Measurements from ENCODE around the gene GALNT1. TPM values are rescaled to one million over a fixed set of nuclear protein-coding genes. Genes with fewer than 3 reads are reported as not detected.

The GALNT1 gene
- total RNA-seq, 1 experiment from 2014 or later = 80.1 TPM

- TF ChIP-seq ATF1 (CRISPR knock-in tag; IDR thresholded peaks at IDR 0.05) = no peak
These were observed 55.7 kb downstream of the GALNT1 start (continued) for GRCh38 chr18:35637227-35637626.

GRCh38 chr18:35639296-35639695 lies 57.8 kb downstream of the GALNT1 start:
- CTCF ChIA-PET = no interaction called here
- peaks cover 25% of the 10 kb centered on the region for H3K9me3 Mint-ChIP-seq
- H3K27ac Mint-ChIP-seq = no peak overlapping the region
- ATAC-seq = no peak
- H3K4me3 Mint-ChIP-seq = no peak overlapping the region
- H3K27me3 Mint-ChIP-seq (ENCODE audit: low read depth) = no peaks in the 10 kb centered on the region
- peaks cover 16% of the 10 kb centered on the region for H3K4me1 Mint-ChIP-seq
- POLR2A ChIA-PET = no interaction called here
- DNase-seq (ENCODE audit: low spot score) = no peak
- TF ChIP-seq SMAD3 (CRISPR knock-in tag; IDR thresholded peaks at IDR 0.05; ENCODE audit: borderline replicate concordance) (no peak), HMGXB4 (CRISPR knock-in tag; IDR thresholded peaks at IDR 0.05) (no peak), TEAD4 (CRISPR knock-in tag; IDR thresholded peaks at IDR 0.05) (no peak), ZNF138 (CRISPR knock-in tag; conservative IDR thresholded peaks at IDR 0.05) (no peak), CBFB (CRISPR knock-in tag; IDR thresholded peaks at IDR 0.05; ENCODE audit: low read depth) (no peak), ZNF219 (CRISPR knock-in tag; IDR thresholded peaks at IDR 0.05; ENCODE audit: borderline replicate concordance) (no peak), USF1 (CRISPR knock-in tag; IDR thresholded peaks at IDR 0.05) (no peak), CREB1 (CRISPR knock-in tag; IDR thresholded peaks at IDR 0.05) (no peak), ZMAT4 (CRISPR knock-in tag; IDR thresholded peaks at IDR 0.05) (no peak), OVOL2 (CRISPR knock-in tag; IDR thresholded peaks at IDR 0.05; ENCODE audit: borderline replicate concordance) (no peak), MLX (CRISPR knock-in tag; IDR thresholded peaks at IDR 0.05) (no peak), JUN (CRISPR knock-in tag; IDR thresholded peaks at IDR 0.05) (no peak), GTF2I (CRISPR knock-in tag; conservative IDR thresholded peaks at IDR 0.05) (no peak), NFATC4 (CRISPR knock-in tag; IDR thresholded peaks at IDR 0.05) (no peak), ZNF281 (CRISPR knock-in tag; IDR thresholded peaks at IDR 0.05) (no peak), NR2C2 (CRISPR knock-in tag; IDR thresholded peaks at IDR 0.05) (no peak)
- peaks cover 24% of the 10 kb centered on the region for H3K36me3 Mint-ChIP-seq

- peaks cover 16% of the 10 kb centered on the region for H3K4me1 Mint-ChIP-seq
- ATAC-seq = no peak
- peaks cover 32% of the 10 kb centered on the region for H3K36me3 Mint-ChIP-seq
- H3K27ac Mint-ChIP-seq = no peak overlapping the region
- no peak for TF ChIP-seq ZNF219 (CRISPR knock-in tag; IDR thresholded peaks at IDR 0.05; ENCODE audit: borderline replicate concordance)
- TF ChIP-seq E2F4 (CRISPR knock-in tag; IDR thresholded peaks at IDR 0.05; ENCODE audit: borderline replicate concordance, low read depth) = no peak
- TF ChIP-seq KAT7 (CRISPR knock-in tag; IDR thresholded peaks at IDR 0.05; ENCODE audit: borderline replicate concordance) = no peak
- TF ChIP-seq OVOL2 (CRISPR knock-in tag; IDR thresholded peaks at IDR 0.05; ENCODE audit: borderline replicate concordance) = no peak
- no peak for TF ChIP-seq PREB (CRISPR knock-in tag; IDR thresholded peaks at IDR 0.05; ENCODE audit: borderline replicate concordance)
- no peak for TF ChIP-seq CTCF (IDR thresholded peaks at IDR 0.05)
- no peak overlapping the region for H3K4me3 Mint-ChIP-seq
- CTCF ChIA-PET = no interaction called here
- POLR2A ChIA-PET = no interaction called here
- no peak for DNase-seq (ENCODE audit: low spot score)
- H3K27me3 Mint-ChIP-seq (ENCODE audit: low read depth) = no peaks in the 10 kb centered on the region
- H3K9me3 Mint-ChIP-seq = peaks cover 32% of the 10 kb centered on the region
These were observed 59.9 kb downstream of the GALNT1 start for GRCh38 chr18:35641467-35641866.

All from WTC11 (cell line).